Tibial nerve (tissue), 4 donors: ENCODE results near the gene ZNF267. TPM values are rescaled to one million over a fixed set of nuclear protein-coding genes. Genes with fewer than 3 reads are reported as not detected.

ENCODE experiments used
- DNase-seq, 2 donors: peaks; one replicate each; pipeline ENCODE4 v3.0.0-alpha.2; 2019; ENCODE audit warnings: low spot score in 2 of 2
- H3K27ac ChIP-seq, 4 donors: fragments of 200-600 bp; sonication (generic) in 3 of 4; one replicate each; pipeline ENCODE4 v1.5.1; 2017 to 2019; ENCODE audit warnings: mild to moderate bottlenecking in 1 of 4
- H3K27me3 ChIP-seq, 2 donors: fragments of 200-600 bp; sonication (generic) in 1 of 2; one replicate each; pipeline versions ENCODE4 v1.5.1 to v1.6.0; 2017 to 2019
- H3K36me3 ChIP-seq, 3 donors: fragments of 200-600 bp; sonication (generic); one replicate each; pipeline ENCODE4 v1.5.1; 2018 to 2019
- H3K4me1 ChIP-seq, 4 donors: fragments of 200-600 bp; sonication (generic) in 3 of 4; one replicate each; pipeline ENCODE4 v1.5.1; 2017 to 2019
- H3K4me3 ChIP-seq, 4 donors: fragments of 200-600 bp; sonication (generic) in 3 of 4; one replicate each; pipeline ENCODE4 v1.5.1; 2017 to 2019; ENCODE audit warnings: mild to moderate bottlenecking in 1 of 4, moderate library complexity in 1 of 4
- H3K9me3 ChIP-seq, 4 donors: fragments of 200-600 bp; sonication (generic) in 3 of 4; one replicate each; pipeline ENCODE4 v1.5.1; 2017 to 2019
- EP300 ChIP-seq, 2 donors: sonication (generic); formaldehyde crosslinking; IDR thresholded peaks; one replicate each; pipeline ENCODE4 v1.6.1; 2017; ENCODE audit warnings: antibody characterized with exemption in 2 of 2, mild to moderate bottlenecking in 1 of 2
- POLR2A ChIP-seq, 2 donors: fragments of 450-650 bp; IDR thresholded peaks; one replicate each; pipeline ENCODE4 v1.6.1; 2017; ENCODE audit warnings: antibody characterized with exemption in 2 of 2, mild to moderate bottlenecking in 2 of 2, moderate library complexity in 2 of 2
- WGBS, 2 donors: methylation state at CpG; one replicate each; pipeline ENCODE4 v1.1.5; 2018; 5-methylcytosine and 5-hydroxymethylcytosine counted together
- total RNA-seq, 4 donors: library from RNA; depleted of rRNA; stranded (reverse); fragments of >200 nt; gene quantifications; one replicate each; pipeline ENCODE4 v1.1.0, GENCODE V29; 2016
- TF ChIP-seq, protein P1 (sequence below), 5 experiments: fragments of 200-600 bp in 3 of 5; fragments of 450-650 bp in 2 of 5; sonication (generic) in 3 of 5; IDR thresholded peaks; one replicate each; pipeline ENCODE4 v1.5.1; 2016 to 2019; ENCODE audit warnings: antibody characterized with exemption in 5 of 5, mild to moderate bottlenecking in 3 of 5, moderate library complexity in 2 of 5

ZNF267 gene
- total RNA-seq, 4 donors from 2014 or later = 8.1 to 13.8 (median 10.5) TPM

DNA sequence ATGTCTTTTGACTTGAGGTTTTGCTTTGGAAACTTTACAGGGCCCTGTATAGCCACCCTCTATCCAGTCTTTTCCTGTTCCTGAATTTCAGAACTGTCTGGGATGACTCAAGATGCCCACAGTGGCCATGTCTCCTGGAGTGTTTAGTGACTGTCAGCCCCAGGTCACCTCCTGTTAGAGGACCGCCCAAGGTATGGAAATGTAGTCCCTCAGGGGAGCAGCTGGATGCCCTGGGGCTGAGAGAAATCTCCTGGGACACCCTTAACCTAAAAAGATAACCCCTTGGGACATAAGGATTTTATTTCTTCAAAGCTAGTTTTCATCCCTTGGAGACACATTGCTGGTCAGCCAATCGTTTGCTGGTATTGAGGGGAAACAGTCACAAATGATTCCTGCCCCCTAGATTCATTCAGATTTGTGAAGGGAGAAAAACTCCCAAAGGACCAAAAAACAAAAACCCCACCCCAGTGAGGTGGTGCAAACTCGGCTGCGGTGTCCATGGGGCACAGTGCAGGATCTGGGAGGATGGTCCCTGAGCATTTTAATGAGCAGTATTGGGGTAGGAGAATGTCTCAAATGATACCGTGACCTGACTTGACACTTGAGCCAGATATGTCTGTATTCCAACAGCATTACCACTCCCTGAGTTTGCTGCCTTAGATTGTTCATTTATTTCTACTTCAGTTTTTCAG is 1.7 kb downstream of the ZNF267 start:
- Histone ChIP-seq H3K4me1 (peaks cover 0 to 65% (median 33%) of the 10 kb centered on the region in 4 donors), H3K27me3 (no peaks in the 10 kb centered on the region), H3K9me3 (no peaks in the 10 kb centered on the region), H3K36me3 (peaks cover 0 to 6% (median 0%) of the 10 kb centered on the region in 3 donors), H3K4me3 (peak overlapping the region in 3 of 4 donors; percentile 75 to 99 (median 84)), H3K27ac (peak overlapping the region in 3 of 4 donors; percentile 31 to 97 (median 93))
- WGBS, 2 donors = 57 to 70% methylated on average over 5 of the region's 5 CpGs
- no peak for DNase-seq
- TF ChIP-seq EP300 (IDR thresholded peaks at IDR 0.05) = no peak
- TF ChIP-seq, protein P1, sequence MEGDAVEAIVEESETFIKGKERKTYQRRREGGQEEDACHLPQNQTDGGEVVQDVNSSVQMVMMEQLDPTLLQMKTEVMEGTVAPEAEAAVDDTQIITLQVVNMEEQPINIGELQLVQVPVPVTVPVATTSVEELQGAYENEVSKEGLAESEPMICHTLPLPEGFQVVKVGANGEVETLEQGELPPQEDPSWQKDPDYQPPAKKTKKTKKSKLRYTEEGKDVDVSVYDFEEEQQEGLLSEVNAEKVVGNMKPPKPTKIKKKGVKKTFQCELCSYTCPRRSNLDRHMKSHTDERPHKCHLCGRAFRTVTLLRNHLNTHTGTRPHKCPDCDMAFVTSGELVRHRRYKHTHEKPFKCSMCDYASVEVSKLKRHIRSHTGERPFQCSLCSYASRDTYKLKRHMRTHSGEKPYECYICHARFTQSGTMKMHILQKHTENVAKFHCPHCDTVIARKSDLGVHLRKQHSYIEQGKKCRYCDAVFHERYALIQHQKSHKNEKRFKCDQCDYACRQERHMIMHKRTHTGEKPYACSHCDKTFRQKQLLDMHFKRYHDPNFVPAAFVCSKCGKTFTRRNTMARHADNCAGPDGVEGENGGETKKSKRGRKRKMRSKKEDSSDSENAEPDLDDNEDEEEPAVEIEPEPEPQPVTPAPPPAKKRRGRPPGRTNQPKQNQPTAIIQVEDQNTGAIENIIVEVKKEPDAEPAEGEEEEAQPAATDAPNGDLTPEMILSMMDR (IDR thresholded peaks at IDR 0.05) = no peak
- no peak for TF ChIP-seq POLR2A (IDR thresholded peaks at IDR 0.05)

DNA sequence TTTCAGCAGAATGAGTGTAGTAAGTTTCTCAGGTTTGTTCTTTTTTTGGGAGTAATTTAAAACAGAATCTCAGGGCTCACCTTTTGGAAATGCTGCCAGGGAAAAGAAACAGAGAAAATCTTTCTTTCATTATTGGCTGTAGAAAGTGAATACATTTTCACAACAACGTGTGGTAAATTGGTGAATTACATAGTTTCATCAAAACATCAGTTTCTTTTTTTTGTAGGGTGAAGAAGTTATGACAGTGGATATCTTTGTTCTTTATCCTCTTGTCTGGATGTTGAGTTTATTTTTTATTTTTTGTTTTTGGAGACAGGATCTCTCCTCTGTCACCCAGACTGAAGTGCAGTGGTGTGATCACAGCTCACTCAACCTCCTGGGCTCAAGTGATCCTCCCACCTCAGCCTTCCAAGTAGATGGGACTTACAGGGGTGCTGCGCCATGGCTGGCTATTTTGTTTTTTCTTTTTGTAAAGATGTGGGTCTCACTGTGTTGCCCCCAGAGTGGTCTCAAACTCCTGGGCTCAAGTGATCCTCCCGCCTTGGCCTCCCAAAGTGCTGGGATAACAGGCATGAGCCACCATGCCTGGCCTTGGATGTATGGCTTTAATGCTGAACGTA is 2.4 kb downstream of the ZNF267 start:
- H3K27me3 ChIP-seq = no peaks in the 10 kb centered on the region
- 71 to 72% methylated on average over 4 of the region's 4 CpGs for WGBS, 2 donors
- DNase-seq = no peak
- H3K36me3 ChIP-seq = peaks cover 0 to 6% (median 0%) of the 10 kb centered on the region in 3 donors
- no peak overlapping the region for H3K4me3 ChIP-seq
- TF ChIP-seq EP300 (IDR thresholded peaks at IDR 0.05) (no peak), POLR2A (IDR thresholded peaks at IDR 0.05) (no peak)
- TF ChIP-seq, protein P1 (IDR thresholded peaks at IDR 0.05) = no peak
- peaks cover 0 to 73% (median 36%) of the 10 kb centered on the region in 4 donors for H3K4me1 ChIP-seq
- no peaks in the 10 kb centered on the region for H3K9me3 ChIP-seq
- peak overlapping the region in 2 of 4 donors; percentile 93 to 97 for H3K27ac ChIP-seq

DNA sequence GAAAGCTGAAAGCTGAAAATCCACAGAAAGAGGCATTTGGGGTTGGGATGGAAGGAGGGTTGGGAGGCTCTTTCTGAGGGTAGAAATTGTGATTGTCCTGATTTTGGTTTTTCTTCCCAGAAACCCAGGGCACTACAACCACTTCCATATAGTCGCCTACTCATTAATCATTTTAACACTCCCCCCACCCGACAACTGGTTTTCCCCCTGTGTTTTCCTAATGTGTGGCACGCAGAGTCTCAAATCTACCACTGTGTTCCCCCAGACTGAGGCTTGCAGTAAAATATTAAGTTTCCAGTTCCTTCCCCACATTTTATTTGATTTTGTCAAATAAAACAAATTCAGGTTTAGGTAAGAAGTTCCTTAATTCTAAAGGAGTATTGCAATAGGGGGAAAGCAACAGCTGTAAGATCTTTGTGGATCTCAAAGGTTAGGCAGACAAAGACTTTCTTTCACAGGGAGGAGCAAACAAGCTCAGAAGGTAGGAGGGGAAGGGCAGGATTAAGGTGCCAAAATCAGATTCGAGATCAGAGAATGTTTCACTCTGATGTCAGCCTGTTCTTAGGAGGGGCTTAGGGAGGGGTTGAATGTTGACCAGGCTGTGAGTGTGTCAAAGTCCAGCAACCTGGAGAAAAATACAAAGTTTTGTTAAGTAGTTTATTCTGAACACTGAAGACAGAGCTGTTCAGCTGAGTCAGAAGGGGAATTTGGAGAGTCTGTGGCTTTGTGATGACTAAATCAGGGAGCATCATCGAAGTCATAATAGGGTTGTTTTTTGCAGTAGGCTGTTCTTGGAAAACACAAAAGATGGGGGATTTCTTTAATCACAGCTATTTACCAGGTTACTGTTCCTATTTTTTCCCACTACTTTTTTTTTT is 3.6 kb downstream of the ZNF267 start:
- H3K4me3 ChIP-seq = no peak overlapping the region
- DNase-seq = no peak
- no peaks in the 10 kb centered on the region for H3K27me3 ChIP-seq
- no peak for TF ChIP-seq EP300 (IDR thresholded peaks at IDR 0.05)
- TF ChIP-seq, protein P1 (IDR thresholded peaks at IDR 0.05) = no peak
- TF ChIP-seq POLR2A (IDR thresholded peaks at IDR 0.05) = no peak
- H3K27ac ChIP-seq = peak overlapping the region in 3 of 4 donors; percentile 52 to 97 (median 93)
- 35 to 40% methylated on average over 5 of the region's 5 CpGs for WGBS, 2 donors
- H3K4me1 ChIP-seq = peaks cover 0 to 78% (median 38%) of the 10 kb centered on the region in 4 donors
- peaks cover 0 to 6% (median 0%) of the 10 kb centered on the region in 3 donors for H3K36me3 ChIP-seq
- H3K9me3 ChIP-seq = no peaks in the 10 kb centered on the region

DNA sequence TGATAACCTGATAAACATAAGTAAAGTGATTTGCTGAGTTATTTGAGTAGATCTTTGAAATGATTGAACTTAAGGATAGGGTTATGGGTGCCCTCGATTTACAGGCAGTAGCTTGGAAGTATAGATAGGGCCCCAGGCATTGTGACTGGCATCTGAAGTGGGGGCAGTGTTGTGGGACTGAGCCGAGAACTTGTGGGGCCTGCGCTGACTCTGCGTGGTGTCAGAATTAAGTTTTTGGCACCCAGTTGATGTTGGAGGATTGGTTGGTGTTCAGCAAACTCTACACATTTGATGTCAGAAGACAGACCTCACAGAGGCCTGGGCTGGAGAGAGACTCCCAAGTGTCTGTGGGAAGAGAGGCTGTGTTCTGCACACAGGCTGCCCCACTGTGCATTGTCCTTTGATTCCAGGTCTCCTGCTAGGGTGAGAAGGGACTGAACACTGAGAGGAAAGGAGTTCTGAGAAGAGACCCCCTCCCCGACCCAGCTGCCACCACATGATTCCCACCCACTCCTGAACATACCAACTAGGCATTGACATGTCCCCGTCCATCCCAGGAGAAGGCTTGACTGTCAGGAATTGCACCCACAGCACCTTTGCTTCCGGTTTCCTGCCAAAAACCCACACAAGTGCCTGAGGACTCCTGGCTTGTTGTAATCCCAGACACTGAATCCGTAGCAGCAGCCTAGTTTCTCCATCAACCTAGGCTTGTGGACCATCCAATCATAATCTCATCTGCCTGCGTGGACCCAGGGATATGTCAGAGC is 4.5 kb downstream of the ZNF267 start:
- Histone ChIP-seq H3K4me3 (no peak overlapping the region), H3K4me1 (peaks cover 0 to 78% (median 38%) of the 10 kb centered on the region in 4 donors), H3K9me3 (no peaks in the 10 kb centered on the region), H3K27ac (peak overlapping the region in 3 of 4 donors; percentile 52 to 97 (median 93)), H3K27me3 (no peaks in the 10 kb centered on the region), H3K36me3 (peaks cover 0 to 6% (median 0%) of the 10 kb centered on the region in 3 donors)
- TF ChIP-seq POLR2A (IDR thresholded peaks at IDR 0.05) = no peak
- no peak for TF ChIP-seq EP300 (IDR thresholded peaks at IDR 0.05)
- TF ChIP-seq, protein P1 (IDR thresholded peaks at IDR 0.05) = no peak
- 74 to 78% methylated on average over 9 of the region's 9 CpGs for WGBS, 2 donors
- DNase-seq = no peak
